GM19043 (cell line): Measurements from ENCODE around the gene MYOM1.
"Not testable (repeated sequence)": the region's sequence is repeated elsewhere in the genome, so short reads cannot be mapped to it uniquely, and the experiment has no call there.

Experiments
- ATAC-seq: cut with Tn5 transposase; IDR thresholded peaks from one replicate; pipeline ENCODE4 v1.9.1; 2021; ENCODE audit warnings: low read depth; ENCODE audit not compliant: unreplicated experiment

MYOM1 gene

DNA sequence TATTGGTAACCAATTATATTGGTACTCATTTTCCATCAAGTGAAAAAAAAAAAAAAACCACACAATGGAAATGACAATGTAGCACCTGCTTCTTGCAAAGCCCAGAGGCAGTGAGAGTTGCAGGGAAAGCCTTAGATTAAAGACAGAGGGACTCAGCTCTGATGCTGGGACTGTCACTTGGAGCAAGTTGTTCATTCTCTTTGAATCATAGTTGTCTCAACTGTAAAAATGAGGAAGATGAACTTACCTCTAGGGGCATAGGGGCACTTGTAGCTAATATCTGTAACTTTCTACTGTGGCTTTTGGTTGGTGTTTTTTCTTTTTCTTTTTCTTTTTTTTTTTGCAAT is 125.5 kb downstream of the MYOM1 start:
- no peak for ATAC-seq

- no peak for ATAC-seq
Observed at GRCh38 chr18:3093624-3094337, 126.0 kb downstream of the MYOM1 start.

DNA sequence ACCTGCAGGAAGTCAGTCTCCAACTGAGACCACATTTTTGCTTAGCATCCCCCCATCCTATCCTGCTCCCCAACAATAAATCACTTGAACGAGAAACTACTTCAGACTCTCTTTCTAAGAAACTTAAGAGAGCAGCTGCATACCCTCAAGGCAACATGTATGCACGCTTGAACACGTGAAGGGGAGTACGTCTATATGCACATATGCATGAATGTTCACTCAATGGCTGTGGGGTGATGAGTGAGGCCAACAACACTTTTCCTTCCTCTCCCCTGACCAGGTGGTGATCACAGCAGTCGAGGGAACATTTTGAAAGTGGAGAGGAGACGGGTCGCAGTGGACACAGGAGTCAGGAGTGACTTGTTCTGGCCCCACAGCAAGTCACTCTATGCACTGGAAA is 127.0 kb downstream of the MYOM1 start:
- ATAC-seq, result no peak

DNA sequence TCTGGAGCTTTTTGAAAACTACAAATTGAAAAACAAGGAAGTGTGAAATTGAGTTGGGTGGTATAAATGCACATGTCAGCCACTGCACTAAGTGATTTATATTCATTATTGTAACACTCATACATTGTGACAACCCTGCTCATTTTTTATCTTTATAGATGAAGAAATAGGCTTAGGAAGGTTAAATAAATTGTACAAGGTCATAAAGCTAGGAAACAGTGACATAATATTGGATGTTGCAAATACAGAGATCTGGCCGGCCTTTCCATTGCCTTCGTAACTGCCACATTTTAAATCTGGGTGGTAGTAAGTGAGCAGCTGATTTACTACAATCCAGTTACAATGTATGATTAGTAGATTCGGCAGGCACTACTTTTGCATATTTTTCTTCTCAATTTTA is 130.2 kb downstream of the MYOM1 start:
- ATAC-seq, result no peak

DNA sequence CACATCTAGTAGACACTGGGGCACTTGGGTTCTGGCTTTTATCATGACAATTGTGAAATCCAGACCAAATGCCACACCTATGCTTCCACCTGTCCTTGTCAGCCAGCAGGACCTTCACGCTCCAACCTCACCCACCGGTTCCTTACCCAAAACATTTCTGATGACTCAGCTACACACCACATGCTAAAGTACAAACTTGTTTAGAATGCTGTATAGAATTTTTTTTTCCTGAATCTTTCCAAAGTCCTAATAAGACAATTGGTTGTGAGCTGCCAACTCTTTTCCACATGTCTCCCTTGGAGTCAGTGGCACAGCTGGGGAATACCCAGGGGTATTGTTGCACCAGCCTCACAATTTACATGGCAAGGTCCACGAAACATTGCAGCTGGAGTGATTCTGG is 131.3 kb downstream of the MYOM1 start:
- ATAC-seq, result no peak

DNA sequence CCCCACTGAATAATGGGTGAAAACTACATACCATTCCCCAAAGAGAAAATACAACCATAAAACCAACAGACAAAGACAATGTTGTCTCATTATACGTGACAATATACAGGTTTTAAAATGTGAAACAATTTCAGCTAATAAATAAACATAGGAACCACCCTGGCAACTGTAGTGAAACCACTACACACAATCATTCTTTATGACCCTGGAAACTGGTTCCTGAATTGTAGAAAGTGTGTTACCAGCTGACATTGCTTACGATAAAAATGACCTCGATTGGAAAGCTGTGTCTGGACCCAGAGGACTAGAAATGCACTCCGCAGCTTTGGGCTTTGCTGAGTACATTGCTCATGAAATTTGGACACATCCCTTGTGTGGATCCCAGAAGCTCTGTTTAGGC is 132.9 kb downstream of the MYOM1 start:
- ATAC-seq, result no peak

- ATAC-seq, result no peak
Observed at GRCh38 chr18:3085612-3086011, 134.2 kb downstream of the MYOM1 start.

GRCh38 chr18:3084206-3084605 is 135.6 kb downstream of the MYOM1 start:
- ATAC-seq, result no peak

GRCh38 chr18:3083766-3084165 is 136.0 kb downstream of the MYOM1 start:
- ATAC-seq, result no peak

DNA sequence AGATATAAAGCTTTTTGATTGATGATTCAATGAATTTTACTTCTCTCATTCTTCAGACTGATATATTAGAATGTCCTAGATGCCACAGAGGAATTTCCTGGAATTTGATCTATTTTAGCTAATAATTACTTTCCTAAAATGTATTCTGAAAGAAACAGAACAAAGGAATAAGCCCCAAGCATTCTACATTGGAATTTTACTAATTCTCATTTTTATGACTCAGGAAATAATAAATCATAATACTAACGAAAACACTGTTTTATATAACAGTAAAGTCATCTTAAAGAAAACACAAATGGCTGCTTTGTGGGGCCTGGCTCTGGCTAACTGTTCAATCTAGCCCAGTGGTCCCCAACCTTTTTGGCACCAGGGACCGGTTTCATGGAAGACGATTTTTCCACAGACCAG is 138.2 kb downstream of the MYOM1 start:
- no peak for ATAC-seq

DNA sequence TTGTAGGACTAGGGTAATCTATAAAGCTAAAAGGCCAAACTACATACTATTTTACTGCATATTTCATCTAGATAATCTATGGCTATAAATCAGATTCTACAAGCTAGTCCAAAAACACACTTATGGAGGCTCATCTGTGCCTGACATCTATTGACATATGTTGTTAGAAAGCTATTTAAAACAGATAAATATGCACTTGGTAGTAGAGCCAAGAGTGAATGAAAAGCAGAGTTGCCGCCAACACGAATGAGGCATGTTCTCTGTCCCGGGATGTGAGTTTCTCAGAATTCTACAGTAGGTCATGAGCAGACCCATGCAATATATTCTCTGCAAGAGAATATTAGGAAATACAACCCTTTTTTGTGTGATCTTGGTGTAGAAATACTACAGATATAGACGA is 140.1 kb downstream of the MYOM1 start:
- ATAC-seq, result no peak

DNA sequence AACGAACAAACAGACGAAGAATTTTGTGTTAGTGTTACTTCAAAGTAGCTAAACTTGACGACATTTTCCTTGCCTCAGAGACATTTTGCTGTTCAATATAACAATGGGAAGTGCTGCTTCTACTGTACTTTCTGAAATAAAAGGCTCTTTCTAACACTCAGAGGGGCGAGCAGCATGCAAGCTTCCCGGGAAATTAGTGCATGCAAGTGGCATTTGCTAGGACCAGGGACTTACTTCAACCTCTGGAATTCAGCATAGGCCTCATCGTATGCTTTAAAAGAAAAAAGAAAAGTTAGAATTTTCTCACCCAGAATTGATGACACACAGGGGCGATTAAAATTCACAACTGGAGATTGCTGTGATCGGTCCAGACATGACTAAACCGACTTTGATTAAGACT is 144.3 kb downstream of the MYOM1 start:
- no peak for ATAC-seq

DNA sequence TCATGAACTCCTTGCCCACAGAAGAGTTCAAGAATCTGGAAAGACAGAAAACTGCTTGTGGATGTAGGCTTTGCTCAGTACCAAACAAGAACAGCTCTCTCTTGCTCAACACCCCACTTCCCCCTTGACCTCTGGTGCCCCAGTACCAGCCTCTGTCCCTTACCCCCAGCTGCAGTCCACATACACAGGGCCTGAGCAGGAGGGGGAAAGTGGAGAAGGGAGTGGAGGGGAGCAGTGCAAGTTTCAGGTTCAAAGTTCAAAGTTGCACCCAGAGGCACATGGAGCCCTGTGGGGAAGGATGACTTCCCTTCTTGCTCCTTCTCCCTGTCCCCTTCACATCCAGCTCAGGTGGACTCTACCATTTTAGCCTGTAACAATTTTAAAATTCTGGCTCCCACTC is 145.7 kb downstream of the MYOM1 start:
- no peak for ATAC-seq

DNA sequence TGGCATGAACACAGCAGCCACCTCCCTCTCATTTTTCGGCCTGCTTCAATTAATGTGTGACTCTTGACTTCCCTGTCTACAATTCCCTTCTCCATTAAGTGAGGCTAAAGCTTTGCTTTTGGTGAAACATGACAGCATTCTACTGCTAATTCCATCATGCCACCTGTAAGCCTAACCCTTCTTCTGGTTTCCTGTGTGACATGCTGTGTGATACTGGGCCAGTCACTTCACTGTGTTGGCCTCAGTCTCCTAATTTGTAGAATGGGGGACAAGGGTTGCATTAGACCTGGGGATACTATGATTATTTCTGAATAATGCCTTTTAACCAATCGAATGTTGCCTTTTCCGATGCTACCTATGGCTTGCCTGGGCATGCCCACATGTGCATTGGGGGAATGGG is 146.4 kb downstream of the MYOM1 start:
- ATAC-seq, result not testable (repeated sequence)

- no peak for ATAC-seq
Observed at GRCh38 chr18:3071676-3072075, 148.1 kb downstream of the MYOM1 start.

GRCh38 chr18:3069671-3070433 is 149.9 kb downstream of the MYOM1 start:
- no peak for ATAC-seq

GRCh38 chr18:3067722-3068121 is 152.0 kb downstream of the MYOM1 start:
- no peak for ATAC-seq

GRCh38 chr18:3067165-3067661 is 152.6 kb downstream of the MYOM1 start:
- no peak for ATAC-seq

GRCh38 chr18:3066341-3067110 is 153.2 kb downstream of the MYOM1 start:
- ATAC-seq, result no peak

GRCh38 chr18:3063766-3064165 is 156.0 kb downstream of the MYOM1 start:
- not testable (repeated sequence) for ATAC-seq
